B cell (primary cell): Measurements from ENCODE around the gene CALR. TPM values are rescaled to one million over a fixed set of nuclear protein-coding genes. Genes with fewer than 3 reads are reported as not detected.

Experiments
- ATAC-seq: fragments of 200-7000 bp; cut with Tn5 transposase; one replicate; pipeline ENCODE4 v1.10.0; 2021; ENCODE audit warnings: low read depth, mild to moderate bottlenecking, moderate number of reproducible peaks, moderate library complexity
- CTCF ChIA-PET: fragments of 350-600 bp; sonication (Branson Sonifier 250); formaldehyde crosslinking; loops from one replicate; lab custom pipeline; 2021; ENCODE audit warnings: antibody characterized with exemption, inconsistent platforms; lab: Charles Lee
- POLR2A ChIA-PET: fragments of 350-600 bp; sonication (Branson Sonifier 250); formaldehyde crosslinking; loops from one replicate; lab custom pipeline; 2021; ENCODE audit warnings: antibody characterized with exemption; lab: Charles Lee
- DNase-seq: peaks from one replicate; pipeline ENCODE4 v3.0.0; 2013
- H2AFZ ChIP-seq: 2 replicates; pipeline ENCODE4 v1.6.1; 2012; ENCODE audit warnings: mild to moderate bottlenecking, low read depth, low read length; ENCODE audit not compliant: insufficient read depth, poor library complexity, severe bottlenecking
- H3K27ac ChIP-seq, 2 donors: 1 replicate in 1 of 2; 2 replicates in 1 of 2; pipeline ENCODE4 v1.5.1; 2012 to 2013; ENCODE audit warnings: low read length in 2 of 2, mild to moderate bottlenecking in 2 of 2, moderate library complexity in 1 of 2
- H3K27me3 ChIP-seq, 4 experiments: fragments of 200-600 bp in 1 of 4; sonication (generic) in 1 of 4; replicated peaks in 1 of 4; 1 replicate in 2 of 4; 2 replicates in 2 of 4; pipeline versions ENCODE4 v1.6.1 to v1.7.0; 2013 to 2016; ENCODE audit warnings: low read length in 3 of 4, mild to moderate bottlenecking in 2 of 4, mixed read lengths in 1 of 4, moderate library complexity in 1 of 4; ENCODE audit not compliant: insufficient read depth in 4 of 4, control insufficient read depth in 3 of 4; ENCODE audit errors: control extremely low read depth in 1 of 4
- H3K36me3 ChIP-seq, 2 experiments: replicated peaks in 1 of 2; 1 replicate in 1 of 2; 2 replicates in 1 of 2; pipeline versions ENCODE4 v1.6.1 to v1.7.1; 2013; ENCODE audit warnings: low read length in 1 of 2; ENCODE audit not compliant: insufficient read depth in 2 of 2, control insufficient read depth in 1 of 2; ENCODE audit errors: control extremely low read depth in 1 of 2, extremely low read depth in 1 of 2
- H3K4me1 ChIP-seq, 2 donors: fragments of 200-600 bp in 1 of 2; sonication (generic) in 1 of 2; 1 replicate in 1 of 2; 2 replicates in 1 of 2; pipeline versions ENCODE4 v1.5.1 to v1.6.1; 2013 to 2017; ENCODE audit warnings: low read length in 2 of 2; ENCODE audit not compliant: control insufficient read depth in 2 of 2, insufficient read depth in 2 of 2
- H3K4me2 ChIP-seq: replicated peaks from 2 replicates; pipeline ENCODE3; 2012; ENCODE audit warnings: mild to moderate bottlenecking, low read depth, low read length; ENCODE audit not compliant: poor library complexity, severe bottlenecking
- H3K4me3 ChIP-seq, 5 experiments: fragments of 200-600 bp in 1 of 5; sonication (generic) in 1 of 5; 1 replicate in 3 of 5; 2 replicates in 2 of 5; pipeline versions ENCODE4 v1.5.1 to v1.7.0; 2011 to 2016; ENCODE audit warnings: low read length in 4 of 5, mild to moderate bottlenecking in 4 of 5, low read depth in 2 of 5, control low read depth in 1 of 5, moderate library complexity in 1 of 5; ENCODE audit not compliant: insufficient read depth in 1 of 5; ENCODE audit errors: control extremely low read depth in 1 of 5, extremely low read depth in 1 of 5
- H3K79me2 ChIP-seq: fragments of 200-600 bp; sonication (generic); one replicate; pipeline ENCODE4 v1.6.0; 2016; ENCODE audit warnings: low read length; ENCODE audit not compliant: control insufficient read depth, insufficient read depth
- H3K9ac ChIP-seq: fragments of 200-600 bp; sonication (generic); 2 replicates; pipeline ENCODE4 v1.6.1; 2017; ENCODE audit warnings: mild to moderate bottlenecking, low read length, moderate library complexity
- H3K9me3 ChIP-seq, 3 donors: one replicate each; pipeline versions ENCODE4 v1.6.1 to v1.7.1; 2013; ENCODE audit warnings: low read length in 2 of 3; ENCODE audit not compliant: control insufficient read depth in 2 of 3, insufficient read depth in 1 of 3; ENCODE audit errors: control extremely low read depth in 1 of 3
- H4K20me1 ChIP-seq: 2 replicates; pipeline ENCODE4 v1.6.0; 2012; ENCODE audit warnings: mild to moderate bottlenecking, low read length; ENCODE audit not compliant: insufficient read depth, control insufficient read depth, poor library complexity, severe bottlenecking
- H3K27ac Mint-ChIP-seq: one replicate; pipeline ENCODE4 v1.8.0; 2021; ENCODE audit warnings: mixed read lengths
- H3K27me3 Mint-ChIP-seq: one replicate; pipeline ENCODE4 v1.8.0; 2021; ENCODE audit warnings: mixed read lengths
- H3K4me1 Mint-ChIP-seq: one replicate; pipeline ENCODE4 v1.8.0; 2021; ENCODE audit warnings: mixed read lengths
- H3K4me3 Mint-ChIP-seq: one replicate; pipeline ENCODE4 v1.8.0; 2021; ENCODE audit warnings: mixed read lengths
- H3K9me3 Mint-ChIP-seq: one replicate; pipeline ENCODE4 v1.8.0; 2022; ENCODE audit warnings: mixed read lengths; ENCODE audit not compliant: insufficient read depth
- EZH2 ChIP-seq: IDR thresholded peaks from 2 replicates; pipeline ENCODE4 v1.6.1; 2012; ENCODE audit warnings: borderline replicate concordance, low read depth, mild to moderate bottlenecking, moderate library complexity, low read length; ENCODE audit not compliant: insufficient read depth, poor library complexity, severe bottlenecking
- WGBS: methylation state at CpG from one replicate; pipeline ENCODE4 v1.1.5; 2013; ENCODE audit warnings: missing lambda C conversion rate; ENCODE audit not compliant: insufficient coverage; 5-methylcytosine and 5-hydroxymethylcytosine counted together
- intact Hi-C: fragments of 100-400 bp; cut with micrococcal nuclease; formaldehyde crosslinking; loops from one replicate; pipeline ENCODE4 v1.10.0; 2022
- polyA plus RNA-seq: library from polyadenylated mRNA; depleted of rRNA; stranded (reverse); fragments of >200 nt; gene quantifications from 2 replicates; pipeline ENCODE4 v1.2.3, GENCODE V29; 2012
- total RNA-seq, 2 donors: library from RNA; stranded (reverse); fragments of 120-200 nt in 1 of 2; gene quantifications; 1 replicate in 1 of 2; 2 replicates in 1 of 2; pipeline versions ENCODE4 v1.2.3 to v1.2.4, GENCODE V29; 2013 to 2022
- TF ChIP-seq, protein P1 (sequence below): fragments of 200-600 bp; IDR thresholded peaks from one replicate; pipeline ENCODE4 v1.8.0; 2022; ENCODE audit warnings: antibody characterized with exemption, mild to moderate bottlenecking

The CALR gene
- total and polyA plus RNA-seq, 2 donors (not counting 1 experiment from before 2014, with no cell fraction given): 214 to 385 TPM

DNA sequence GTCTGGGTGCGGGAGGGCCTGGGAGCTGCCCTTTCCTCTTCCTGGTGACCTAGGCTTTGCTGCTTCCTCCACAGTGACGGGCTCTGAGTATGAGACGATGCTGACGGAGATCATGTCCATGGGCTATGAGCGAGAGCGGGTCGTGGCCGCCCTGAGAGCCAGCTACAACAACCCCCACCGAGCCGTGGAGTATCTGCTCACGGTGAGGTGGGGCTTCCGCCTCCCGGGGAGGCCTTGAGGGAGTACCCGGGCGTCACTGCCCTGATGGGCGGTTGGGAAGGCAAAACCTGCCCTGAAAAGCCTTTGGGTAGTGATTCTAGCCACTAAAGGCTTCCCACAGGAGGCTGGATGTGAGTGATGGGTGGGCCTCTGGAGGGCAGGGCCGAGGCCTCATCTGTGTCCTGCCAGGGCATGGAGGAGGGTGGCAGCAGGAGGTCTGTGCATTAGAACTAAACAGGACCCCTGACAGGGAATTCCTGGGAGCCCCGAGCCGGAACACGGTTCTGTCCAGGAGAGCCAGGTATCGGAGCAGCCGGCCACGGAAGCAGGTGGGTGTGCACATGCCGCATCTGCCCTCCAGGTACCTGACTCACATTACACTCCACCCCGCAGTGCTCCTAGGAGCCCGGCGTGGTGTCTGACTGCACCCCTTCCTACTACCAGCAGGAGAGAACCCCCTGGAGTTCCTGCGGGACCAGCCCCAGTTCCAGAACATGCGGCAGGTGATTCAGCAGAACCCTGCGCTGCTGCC is 10.4 kb downstream of the CALR start:
- Histone ChIP-seq H3K9me3 (peaks cover 0 to 4% (median 0%) of the 10 kb centered on the region in 3 donors), H3K36me3 (peaks cover 0 to 76% of the 10 kb centered on the region in 2 experiments), H3K4me2 (no peak overlapping the region), H3K9ac (no peak overlapping the region), H2AFZ (no peak overlapping the region), H4K20me1 (peaks cover 30% of the 10 kb centered on the region), H3K4me1 (peaks cover 15 to 28% of the 10 kb centered on the region in 2 donors), H3K4me3 (no peak overlapping the region), H3K79me2 (peaks cover 17% of the 10 kb centered on the region), H3K27me3 (no peaks in the 10 kb centered on the region), H3K27ac (no peak overlapping the region)
- no peak for TF ChIP-seq EZH2
- TF ChIP-seq, protein P1, sequence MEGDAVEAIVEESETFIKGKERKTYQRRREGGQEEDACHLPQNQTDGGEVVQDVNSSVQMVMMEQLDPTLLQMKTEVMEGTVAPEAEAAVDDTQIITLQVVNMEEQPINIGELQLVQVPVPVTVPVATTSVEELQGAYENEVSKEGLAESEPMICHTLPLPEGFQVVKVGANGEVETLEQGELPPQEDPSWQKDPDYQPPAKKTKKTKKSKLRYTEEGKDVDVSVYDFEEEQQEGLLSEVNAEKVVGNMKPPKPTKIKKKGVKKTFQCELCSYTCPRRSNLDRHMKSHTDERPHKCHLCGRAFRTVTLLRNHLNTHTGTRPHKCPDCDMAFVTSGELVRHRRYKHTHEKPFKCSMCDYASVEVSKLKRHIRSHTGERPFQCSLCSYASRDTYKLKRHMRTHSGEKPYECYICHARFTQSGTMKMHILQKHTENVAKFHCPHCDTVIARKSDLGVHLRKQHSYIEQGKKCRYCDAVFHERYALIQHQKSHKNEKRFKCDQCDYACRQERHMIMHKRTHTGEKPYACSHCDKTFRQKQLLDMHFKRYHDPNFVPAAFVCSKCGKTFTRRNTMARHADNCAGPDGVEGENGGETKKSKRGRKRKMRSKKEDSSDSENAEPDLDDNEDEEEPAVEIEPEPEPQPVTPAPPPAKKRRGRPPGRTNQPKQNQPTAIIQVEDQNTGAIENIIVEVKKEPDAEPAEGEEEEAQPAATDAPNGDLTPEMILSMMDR: no peak
- DNase-seq (no peak), ATAC-seq (no peak)
- peaks cover 31% of the 10 kb centered on the region for H3K4me1 Mint-ChIP-seq
- WGBS: 98% methylated on average over 29 of the region's 30 CpGs
- H3K9me3 Mint-ChIP-seq: no peaks in the 10 kb centered on the region
- H3K27ac Mint-ChIP-seq: no peak overlapping the region
- no peaks in the 10 kb centered on the region for H3K27me3 Mint-ChIP-seq
- CTCF ChIA-PET: interaction anchor here (1.1 to 1.5 kb wide), 2 partner anchors 17 kb away, joined by 3 to 6 read pairs; no protein-coding TSS in a partner anchor
- no peak overlapping the region for H3K4me3 Mint-ChIP-seq
- intact Hi-C loops: no loop called here
- POLR2A ChIA-PET: interaction anchor here (0.6 to 1.3 kb wide), 2 partner anchors 11 to 788 kb away, joined by 3 to 4 read pairs; partner anchors contain the start of gene CALR
